ENCODE data around the gene OBP2B. TPM values are rescaled to one million over a fixed set of nuclear protein-coding genes. Genes with fewer than 3 reads are reported as not detected.

The OBP2B gene
- total RNA-seq, 6 donors from 2014 or later = not detected

GRCh38 chr9:133202688-133203453, 6.2 kb downstream of the OBP2B start:
- Histone ChIP-seq H3K27ac (no peak overlapping the region), H3K9me3 (no peaks in the 10 kb centered on the region), H3K36me3 (no peaks in the 10 kb centered on the region), H3K4me1 (peaks cover 0 to 11% (median 0%) of the 10 kb centered on the region in 4 donors), H3K27me3 (no peaks in the 10 kb centered on the region), H3K4me3 (no peak overlapping the region)
- ATAC-seq (ENCODE audit: low FRiP score in 2 of 2) = no peak
- TF ChIP-seq POLR2AphosphoS5 (IDR thresholded peaks at IDR 0.05) (no peak), EP300 (IDR thresholded peaks at IDR 0.05) (no peak), POLR2A (IDR thresholded peaks at IDR 0.05) (no peak), CTCF (IDR thresholded peaks at IDR 0.05) (no peak)
- WGBS, 2 donors = 85 to 87% methylated on average over 14 of the region's 14 CpGs
- no peak for DNase-seq

GRCh38 chr9:133202145-133202513, 6.9 kb downstream of the OBP2B start:
- ATAC-seq (ENCODE audit: low FRiP score in 2 of 2) = no peak
- no peak for DNase-seq
- TF ChIP-seq POLR2AphosphoS5 (IDR thresholded peaks at IDR 0.05) (no peak), POLR2A (IDR thresholded peaks at IDR 0.05) (no peak), EP300 (IDR thresholded peaks at IDR 0.05) (no peak), CTCF (IDR thresholded peaks at IDR 0.05) (no peak)
- Histone ChIP-seq H3K9me3 (no peaks in the 10 kb centered on the region), H3K27me3 (no peaks in the 10 kb centered on the region), H3K36me3 (no peaks in the 10 kb centered on the region), H3K27ac (no peak overlapping the region), H3K4me1 (peaks cover 0 to 11% (median 0%) of the 10 kb centered on the region in 4 donors), H3K4me3 (no peak overlapping the region)
- WGBS, 2 donors = 88 to 93% methylated on average over 4 to 11 of the region's 11 CpGs

GRCh38 chr9:133201424-133202144, 7.5 kb downstream of the OBP2B start:
- Histone ChIP-seq H3K4me3 (no peak overlapping the region), H3K27ac (no peak overlapping the region), H3K4me1 (peaks cover 0 to 11% (median 0%) of the 10 kb centered on the region in 4 donors), H3K9me3 (no peaks in the 10 kb centered on the region), H3K27me3 (no peaks in the 10 kb centered on the region), H3K36me3 (no peaks in the 10 kb centered on the region)
- 77 to 84% methylated on average over 13 of the region's 13 CpGs for WGBS, 2 donors
- TF ChIP-seq CTCF (IDR thresholded peaks at IDR 0.05) (no peak), POLR2AphosphoS5 (IDR thresholded peaks at IDR 0.05) (no peak), EP300 (IDR thresholded peaks at IDR 0.05) (no peak), POLR2A (IDR thresholded peaks at IDR 0.05) (no peak)
- ATAC-seq (ENCODE audit: low FRiP score in 2 of 2) (no peak), DNase-seq (no peak)

GRCh38 chr9:133200631-133201030, 8.4 kb downstream of the OBP2B start:
- 83 to 91% methylated on average over 17 of the region's 17 CpGs for WGBS, 2 donors
- H3K4me3 ChIP-seq = no peak overlapping the region
- DNase-seq (no peak), ATAC-seq (ENCODE audit: low FRiP score in 2 of 2) (no peak)
- H3K27ac ChIP-seq = no peak overlapping the region
- TF ChIP-seq EP300 (IDR thresholded peaks at IDR 0.05) = no peak
- no peak for TF ChIP-seq POLR2AphosphoS5 (IDR thresholded peaks at IDR 0.05)
- TF ChIP-seq POLR2A (IDR thresholded peaks at IDR 0.05) = no peak
- TF ChIP-seq CTCF (IDR thresholded peaks at IDR 0.05) = no peak
- no peaks in the 10 kb centered on the region for H3K27me3 ChIP-seq
- peaks cover 0 to 11% (median 0%) of the 10 kb centered on the region in 4 donors for H3K4me1 ChIP-seq
- H3K36me3 ChIP-seq = no peaks in the 10 kb centered on the region
- no peaks in the 10 kb centered on the region for H3K9me3 ChIP-seq
